ENCODE measurements around the gene CHRD.
A peak's percentile ranks its signal among the peaks of the same experiment; 100 is the strongest.

CHRD gene

DNA sequence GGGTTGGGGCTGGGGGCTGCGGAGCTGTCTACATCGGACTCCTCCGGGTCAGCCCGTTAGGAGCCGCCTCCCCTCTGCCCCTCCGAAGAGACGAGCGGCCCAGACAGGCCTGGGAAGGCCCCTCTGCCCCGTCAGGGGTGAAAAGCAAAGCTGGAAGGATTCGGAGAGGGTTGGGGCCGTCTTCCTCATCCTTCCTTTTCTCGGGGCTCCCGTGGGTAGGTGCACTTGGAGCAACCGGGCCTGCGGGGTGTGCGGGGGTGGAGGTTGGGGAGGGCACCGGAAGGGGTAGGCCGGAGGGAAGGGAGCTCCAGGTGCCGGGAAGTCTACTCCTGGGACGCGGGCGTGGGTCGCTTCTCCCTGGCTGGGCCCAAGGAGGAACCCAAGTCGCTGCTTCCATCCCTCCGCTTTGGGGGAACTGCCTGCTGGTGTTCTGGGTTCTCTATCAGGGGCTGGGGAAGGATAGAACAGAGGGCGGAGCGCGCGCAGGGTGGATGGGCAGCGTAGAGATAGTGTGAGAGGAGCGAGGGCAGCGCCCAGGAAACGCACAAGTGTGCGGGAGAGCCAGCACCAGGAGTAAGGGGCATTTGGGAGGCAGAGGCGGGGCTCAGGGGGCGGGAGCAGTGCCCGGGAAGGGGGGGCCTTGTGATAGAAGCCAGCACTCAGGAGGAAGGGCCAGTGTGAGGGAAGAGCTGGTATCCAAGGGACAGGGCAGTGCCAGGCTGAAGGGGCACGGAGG is 17.8 kb upstream of the CHRD start:
- peak; percentile 56 for DNase-seq

DNA sequence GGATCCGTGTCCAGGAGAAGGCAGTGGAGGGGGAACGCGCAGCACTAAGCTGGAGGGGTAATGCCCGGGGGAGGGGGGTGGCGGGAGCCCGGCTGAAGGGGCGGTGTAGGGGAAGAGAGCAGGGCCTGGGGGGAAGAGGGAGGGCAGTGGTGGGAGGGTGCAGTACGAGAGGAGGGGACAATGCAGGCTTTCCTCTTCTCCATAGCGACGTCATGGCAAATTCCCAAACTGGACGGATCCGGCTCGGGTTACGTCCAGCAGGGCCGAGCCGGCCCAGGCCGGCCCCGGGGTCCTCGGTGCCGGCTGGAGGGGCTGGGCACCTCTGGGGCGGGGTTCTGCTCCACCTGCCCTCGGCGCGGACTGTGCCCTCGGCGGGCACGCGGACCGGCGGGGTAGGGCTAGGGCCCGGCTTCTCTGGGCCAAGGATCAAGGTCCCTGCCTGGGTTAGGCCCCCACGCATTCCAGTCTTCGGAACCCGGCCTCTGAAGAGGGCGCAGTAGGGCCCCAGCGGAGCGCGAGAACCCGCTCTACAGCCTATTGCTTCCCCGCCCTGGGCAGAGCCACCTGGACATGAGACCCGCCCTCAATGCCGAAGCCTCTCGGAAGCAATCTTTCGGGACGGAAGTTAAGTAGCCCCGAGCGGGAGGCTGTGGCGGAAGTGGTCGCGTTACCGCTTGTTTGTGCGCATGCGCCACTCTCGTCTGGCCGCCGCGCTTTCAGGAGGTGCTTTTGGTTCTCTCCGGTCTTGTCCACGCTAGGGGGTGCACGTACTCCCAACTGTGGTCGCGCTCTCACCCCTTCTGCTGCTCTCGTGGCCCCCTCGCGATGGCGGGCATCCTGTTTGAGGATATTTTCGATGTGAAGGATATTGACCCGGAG is 16.9 kb upstream of the CHRD start:
- DNase-seq = peak; percentile 96

GRCh38 chr3:184366619-184367289 is 13.1 kb upstream of the CHRD start:
- no peak for DNase-seq

DNA sequence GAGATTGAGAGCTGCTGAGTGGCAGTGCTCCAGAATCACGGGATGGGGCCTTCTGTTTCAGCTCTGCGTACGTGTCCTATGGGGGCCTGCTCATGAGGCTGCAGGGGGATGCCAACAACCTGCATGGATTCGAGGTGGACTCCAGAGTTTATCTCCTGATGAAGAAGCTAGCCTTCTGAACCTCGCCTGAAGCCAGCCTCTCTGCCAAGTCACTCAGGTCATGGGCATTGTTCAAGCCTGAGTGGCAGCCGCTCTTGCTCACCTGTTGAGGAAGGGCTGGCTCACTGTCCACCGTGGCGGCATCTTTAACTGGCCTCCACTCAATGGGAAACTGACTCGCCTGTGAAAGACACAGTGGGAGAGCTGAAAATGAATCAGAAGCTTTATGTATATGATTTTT is 11.7 kb upstream of the CHRD start:
- DNase-seq = no peak

DNA sequence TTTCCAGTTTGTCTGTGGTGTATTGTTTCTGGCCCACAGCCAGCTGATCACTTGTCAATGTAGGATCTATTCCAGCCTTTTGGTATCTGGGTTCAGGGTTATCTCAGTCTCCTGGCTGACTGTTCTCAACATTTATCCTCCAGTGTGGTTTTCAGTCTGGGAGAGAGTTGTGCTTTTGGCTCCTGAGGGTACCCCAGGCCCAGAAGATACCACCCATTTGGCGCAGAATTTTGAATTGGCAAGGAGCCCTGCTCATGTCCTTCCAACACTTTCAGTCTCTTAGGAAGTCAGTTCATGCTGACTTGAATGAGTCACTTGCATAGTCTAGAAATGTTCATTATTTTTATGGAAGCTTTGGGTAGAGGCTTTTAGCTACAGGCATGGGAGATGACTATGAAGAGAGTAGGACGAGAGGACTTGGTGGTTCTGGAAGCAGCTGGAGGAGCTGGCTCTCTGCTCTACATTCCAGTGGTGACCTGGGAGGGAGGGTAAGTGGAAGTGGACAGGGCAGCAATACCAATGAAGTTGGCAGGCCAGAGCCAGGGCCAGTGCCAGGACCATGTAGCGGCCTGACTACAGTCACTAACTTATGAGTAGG is 11.2 kb upstream of the CHRD start:
- DNase-seq = no peak

GRCh38 chr3:184371570-184372018 is 8.3 kb upstream of the CHRD start:
- DNase-seq = peak; percentile 81

GRCh38 chr3:184372296-184372821 is 7.5 kb upstream of the CHRD start:
- no peak for DNase-seq

- no peak for DNase-seq
Observed at GRCh38 chr3:184372911-184373310, 6.9 kb upstream of the CHRD start.

DNA sequence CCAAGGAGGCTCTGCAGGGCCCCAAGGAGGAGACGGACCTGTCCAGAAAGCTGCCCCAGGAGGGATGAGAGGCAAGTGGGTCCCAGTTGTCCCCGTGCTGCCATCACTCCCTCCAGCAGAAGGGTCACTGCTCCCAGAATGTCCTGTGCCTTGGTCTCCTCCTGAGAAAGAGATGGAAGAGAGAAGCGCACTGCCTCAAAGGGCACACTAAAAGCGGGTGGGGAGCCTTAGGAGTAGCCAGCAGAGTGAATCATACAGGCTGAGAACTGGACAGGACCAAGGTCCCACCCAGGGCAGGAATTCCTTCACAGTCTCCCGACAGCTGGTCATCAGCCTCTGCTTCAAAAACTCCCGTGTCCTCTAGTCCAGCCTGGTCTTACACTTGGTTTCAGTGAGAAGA is 6.4 kb upstream of the CHRD start:
- DNase-seq = no peak

- DNase-seq = no peak
Observed at GRCh38 chr3:184375747-184376461, 4.0 kb upstream of the CHRD start.

DNA sequence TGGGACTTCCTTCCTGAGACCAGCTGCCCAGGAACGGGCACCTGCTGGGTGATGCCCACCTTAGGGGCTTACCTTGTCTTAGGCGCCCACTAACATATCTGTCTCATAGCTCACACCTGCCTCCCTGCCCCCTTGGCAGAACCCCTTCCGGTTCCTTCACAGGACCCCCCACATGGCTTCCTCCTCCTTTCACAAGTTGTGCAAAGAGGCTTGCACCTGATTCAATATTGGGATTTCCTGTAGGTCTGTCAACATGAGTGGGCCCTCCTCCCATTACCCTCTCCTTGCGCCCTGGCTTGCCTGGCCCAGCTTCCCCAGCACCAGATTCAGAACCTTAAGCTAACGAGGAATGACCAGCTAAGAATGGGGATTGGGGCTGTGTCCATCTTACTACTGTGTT is 2.5 kb upstream of the CHRD start:
- DNase-seq = no peak

DNA sequence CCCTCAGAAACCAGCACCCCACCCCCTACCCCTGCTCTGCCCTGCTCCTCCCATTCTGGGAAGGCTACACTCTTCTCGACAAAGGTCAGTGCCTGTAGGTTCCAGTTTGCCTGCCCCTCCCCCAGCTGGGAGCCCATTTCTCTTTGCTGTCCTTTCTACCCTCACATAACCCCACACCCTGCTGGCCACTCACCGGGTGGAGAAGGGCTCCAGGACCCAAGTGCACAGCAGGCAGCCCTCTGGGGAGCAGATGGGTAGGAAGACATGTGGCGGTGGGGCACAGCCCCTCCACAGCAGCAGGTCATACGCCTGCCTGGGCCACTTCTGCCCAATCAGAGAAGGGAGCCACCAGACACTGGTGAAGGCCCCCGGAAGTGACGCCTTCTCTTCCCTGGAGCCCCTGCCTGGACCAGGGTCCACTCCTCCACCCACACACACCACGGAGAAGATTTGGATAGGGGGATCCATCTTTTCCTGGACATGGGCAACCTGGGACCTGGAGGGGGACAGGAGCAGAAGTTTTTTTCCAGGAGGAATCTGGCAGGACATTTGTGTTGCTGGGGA is 1.9 kb upstream of the CHRD start, which contains the start of gene THPO:
Gene THPO (minus strand): TSS at position 326 of the 564 bp plus-strand sequence. CDS start 1,948 bp downstream, outside the sequence.
- no peak for DNase-seq

- no peak for DNase-seq
Observed at GRCh38 chr3:184378651-184379357, 1.1 kb upstream of the CHRD start.

- DNase-seq = no peak
Observed at GRCh38 chr3:184380185-184380626, 352 bp downstream of the CHRD start.

GRCh38 chr3:184380627-184381260 is 890 bp downstream of the CHRD start:
- no peak for DNase-seq

GRCh38 chr3:184381261-184382224 is 1.7 kb downstream of the CHRD start:
- DNase-seq = no peak

GRCh38 chr3:184382326-184383032 is 2.6 kb downstream of the CHRD start:
- DNase-seq = no peak

GRCh38 chr3:184383033-184383740 is 3.3 kb downstream of the CHRD start:
- DNase-seq = no peak
